Common myeloid progenitor, CD34-positive (primary cell): ENCODE data around the gene SEZ6.

Experiments used
- CTCF ChIA-PET: fragments of 350-600 bp; sonication (Branson Sonifier 250); formaldehyde crosslinking; loops from one replicate; lab custom pipeline; 2021; ENCODE audit warnings: antibody characterized with exemption; lab: Charles Lee
- POLR2A ChIA-PET: fragments of 350-600 bp; sonication (Branson Sonifier 250); formaldehyde crosslinking; loops from one replicate; lab custom pipeline; 2021; ENCODE audit warnings: antibody characterized with exemption; lab: Charles Lee
- DNase-seq, 3 donors: peaks; one replicate each; pipeline versions ENCODE4 v3.0.0 to v3.0.0-alpha.2; 2013
- H3K27ac ChIP-seq, 2 experiments: 1 replicate in 1 of 2; 2 replicates in 1 of 2; pipeline ENCODE4 v1.7.0; 2013; ENCODE audit warnings: inconsistent platforms in 2 of 2, low read length in 2 of 2, mild to moderate bottlenecking in 2 of 2, low read depth in 1 of 2, moderate library complexity in 1 of 2; ENCODE audit not compliant: severe bottlenecking in 2 of 2, insufficient read depth in 1 of 2, poor library complexity in 1 of 2
- H3K27me3 ChIP-seq, 5 experiments: replicated peaks in 2 of 5; 1 replicate in 3 of 5; 2 replicates in 2 of 5; pipeline versions ENCODE4 v1.6.1 to v1.7.0; 2013; ENCODE audit warnings: low read length in 4 of 5, mild to moderate bottlenecking in 2 of 5, moderate library complexity in 2 of 5, inconsistent platforms in 1 of 5; ENCODE audit not compliant: insufficient read depth in 5 of 5, control insufficient read depth in 4 of 5
- H3K36me3 ChIP-seq, 4 experiments: 1 replicate in 2 of 4; 2 replicates in 2 of 4; pipeline versions ENCODE4 v1.6.1 to v1.7.0; 2013; ENCODE audit warnings: low read length in 3 of 4, control low read depth in 1 of 4, mild to moderate bottlenecking in 1 of 4; ENCODE audit not compliant: control insufficient read depth in 4 of 4, insufficient read depth in 4 of 4
- H3K4me1 ChIP-seq, 4 experiments: 1 replicate in 3 of 4; 2 replicates in 1 of 4; pipeline versions ENCODE4 v1.6.1 to v1.7.1; 2013; ENCODE audit warnings: low read length in 3 of 4, mild to moderate bottlenecking in 3 of 4, control low read depth in 1 of 4, inconsistent platforms in 1 of 4, moderate library complexity in 1 of 4; ENCODE audit not compliant: control insufficient read depth in 4 of 4, insufficient read depth in 4 of 4; ENCODE audit errors: control extremely low read depth in 1 of 4
- H3K4me3 ChIP-seq, 7 experiments: 1 replicate in 4 of 7; 2 replicates in 3 of 7; pipeline versions ENCODE4 v1.5.1 to v1.7.0; 2013; ENCODE audit warnings: mild to moderate bottlenecking in 7 of 7, low read length in 6 of 7, moderate library complexity in 6 of 7, inconsistent platforms in 2 of 7, low read depth in 2 of 7, control low read depth in 1 of 7; ENCODE audit not compliant: insufficient read depth in 4 of 7, control insufficient read depth in 1 of 7; ENCODE audit errors: extremely low read depth in 1 of 7
- H3K9me3 ChIP-seq, 5 experiments: 1 replicate in 4 of 5; 2 replicates in 1 of 5; pipeline versions ENCODE4 v1.6.1 to v1.7.1; 2013; ENCODE audit warnings: low read length in 4 of 5, mild to moderate bottlenecking in 2 of 5, inconsistent platforms in 1 of 5, low read depth in 1 of 5, moderate library complexity in 1 of 5; ENCODE audit not compliant: control insufficient read depth in 4 of 5, insufficient read depth in 2 of 5; ENCODE audit errors: control extremely low read depth in 1 of 5
- whole genome bisulfite sequencing: methylation state at CpG from one replicate; pipeline ENCODE4 v1.1.5; 2013; ENCODE audit not compliant: insufficient coverage; 5-methylcytosine and 5-hydroxymethylcytosine counted together

SEZ6 gene

GRCh38 chr17:29022074-29022473, 16.2 kb upstream of the SEZ6 start:
- Histone ChIP-seq H3K36me3 (no peaks in the 10 kb centered on the region), H3K4me1 (peaks cover 4 to 30% (median 28%) of the 10 kb centered on the region in 4 experiments), H3K27ac (no peak overlapping the region), H3K9me3 (no peaks in the 10 kb centered on the region), H3K27me3 (peaks cover 0 to 27% (median 15%) of the 10 kb centered on the region in 5 experiments), H3K4me3 (no peak overlapping the region)
- ChIA-PET POLR2A (interaction anchor here (0.6 kb wide), 1 partner anchor 37 kb away, joined by 3 read pairs; no protein-coding TSS in a partner anchor), CTCF (interaction anchor here (1.6 kb wide), 1 partner anchor 56 kb away, joined by 5 read pairs; no protein-coding TSS in a partner anchor)
- no peak for DNase-seq
- 97% methylated on average over 6 of the region's 7 CpGs for WGBS

GRCh38 chr17:29021226-29021625, 15.4 kb upstream of the SEZ6 start:
- peaks cover 0 to 33% (median 19%) of the 10 kb centered on the region in 5 experiments for H3K27me3 ChIP-seq
- H3K4me1 ChIP-seq = peaks cover 4 to 30% (median 28%) of the 10 kb centered on the region in 4 experiments
- CTCF ChIA-PET = interaction anchor here (0.8 to 1.6 kb wide), 2 partner anchors 11 to 55 kb away, joined by 3 to 5 read pairs; no protein-coding TSS in a partner anchor

GRCh38 chr17:29020576-29020975, 14.7 kb upstream of the SEZ6 start:
- H3K36me3 ChIP-seq = no peaks in the 10 kb centered on the region
- peaks cover 0 to 34% (median 19%) of the 10 kb centered on the region in 5 experiments for H3K27me3 ChIP-seq
- H3K4me1 ChIP-seq = peaks cover 4 to 30% (median 28%) of the 10 kb centered on the region in 4 experiments
- CTCF ChIA-PET = interaction anchor here (0.9 to 2.7 kb wide), 7 partner anchors 10 to 96 kb away, joined by 3 to 17 read pairs (median 5); no protein-coding TSS in a partner anchor
- 100% methylated on average over 7 of the region's 8 CpGs for WGBS
- POLR2A ChIA-PET = no interaction called here
- H3K4me3 ChIP-seq = no peak overlapping the region
- no peak for DNase-seq
- H3K27ac ChIP-seq = no peak overlapping the region
- no peaks in the 10 kb centered on the region for H3K9me3 ChIP-seq

More at GRCh38 chr17:29021226-29021625, 15.4 kb upstream of the SEZ6 start:
- Histone ChIP-seq H3K4me3 (no peak overlapping the region), H3K9me3 (no peaks in the 10 kb centered on the region), H3K36me3 (no peaks in the 10 kb centered on the region), H3K27ac (no peak overlapping the region)
- WGBS = 50% methylated on average over 7 of the region's 7 CpGs
- POLR2A ChIA-PET = no interaction called here
- peak in 2 of 3 donors; percentile 42 to 62 for DNase-seq

GRCh38 chr17:29019475-29020181, 13.8 kb upstream of the SEZ6 start:
- POLR2A ChIA-PET = no interaction called here
- peak overlapping the region in 5 of 7 experiments; percentile 4 to 64 (median 31) for H3K4me3 ChIP-seq
- WGBS = 3% methylated on average over 33 of the region's 39 CpGs

GRCh38 chr17:29018788-29019474, 13.1 kb upstream of the SEZ6 start:
- DNase-seq = peak in 2 of 3 donors; percentile 29 to 47
- 92% methylated on average over 1 of the region's 6 CpGs for WGBS
- H3K36me3 ChIP-seq = no peaks in the 10 kb centered on the region
- H3K4me1 ChIP-seq = peaks cover 4 to 27% (median 23%) of the 10 kb centered on the region in 4 experiments
- ChIA-PET POLR2A (no interaction called here), CTCF (interaction anchor here (0.7 to 2.7 kb wide), 9 partner anchors 8 to 116 kb away, joined by 3 to 17 read pairs (median 6); no protein-coding TSS in a partner anchor)
- H3K27ac ChIP-seq = no peak overlapping the region
- H3K9me3 ChIP-seq = no peaks in the 10 kb centered on the region
- peaks cover 0 to 32% (median 21%) of the 10 kb centered on the region in 5 experiments for H3K27me3 ChIP-seq
- H3K4me3 ChIP-seq = peak overlapping the region in 1 of 7 experiments; percentile 64

More at GRCh38 chr17:29019475-29020181, 13.8 kb upstream of the SEZ6 start:
- peak in 1 of 3 donors; percentile 21 for DNase-seq
- H3K36me3 ChIP-seq = no peaks in the 10 kb centered on the region
- peaks cover 0 to 36% (median 21%) of the 10 kb centered on the region in 5 experiments for H3K27me3 ChIP-seq
- H3K27ac ChIP-seq = no peak overlapping the region
- CTCF ChIA-PET = interaction anchor here (0.7 to 2.7 kb wide), 11 partner anchors 9 to 116 kb away, joined by 3 to 17 read pairs (median 3); no protein-coding TSS in a partner anchor
- no peaks in the 10 kb centered on the region for H3K9me3 ChIP-seq
- peaks cover 4 to 28% (median 27%) of the 10 kb centered on the region in 4 experiments for H3K4me1 ChIP-seq

- 82% methylated on average over 11 of the region's 13 CpGs for WGBS
- ChIA-PET POLR2A (no interaction called here), CTCF (interaction anchor here (1.2 to 1.4 kb wide), 4 partner anchors 20 to 100 kb away, joined by 3 read pairs; no protein-coding TSS in a partner anchor)
- no peaks in the 10 kb centered on the region for H3K9me3 ChIP-seq
- no peak overlapping the region for H3K27ac ChIP-seq
- no peaks in the 10 kb centered on the region for H3K36me3 ChIP-seq
- peaks cover 0 to 35% (median 24%) of the 10 kb centered on the region in 5 experiments for H3K27me3 ChIP-seq
- peaks cover 4 to 27% (median 19%) of the 10 kb centered on the region in 4 experiments for H3K4me1 ChIP-seq
- H3K4me3 ChIP-seq = no peak overlapping the region
- no peak for DNase-seq
Measured at GRCh38 chr17:29016345-29017210, 10.7 kb upstream of the SEZ6 start.
